Measurements from ENCODE around the gene ZFAND4.
A peak's percentile ranks its signal among the peaks of the same experiment; 100 is the strongest.
"Not testable (repeated sequence)": the region's sequence is repeated elsewhere in the genome, so short reads cannot be mapped to it uniquely, and the experiment has no call there.

The ZFAND4 gene

GRCh38 chr10:45640049-45640448 is 32.5 kb downstream of the ZFAND4 start:
- no peak for DNase-seq

- no peak for DNase-seq
These were observed 45.0 kb downstream of the ZFAND4 start for GRCh38 chr10:45627412-45628048.

DNA sequence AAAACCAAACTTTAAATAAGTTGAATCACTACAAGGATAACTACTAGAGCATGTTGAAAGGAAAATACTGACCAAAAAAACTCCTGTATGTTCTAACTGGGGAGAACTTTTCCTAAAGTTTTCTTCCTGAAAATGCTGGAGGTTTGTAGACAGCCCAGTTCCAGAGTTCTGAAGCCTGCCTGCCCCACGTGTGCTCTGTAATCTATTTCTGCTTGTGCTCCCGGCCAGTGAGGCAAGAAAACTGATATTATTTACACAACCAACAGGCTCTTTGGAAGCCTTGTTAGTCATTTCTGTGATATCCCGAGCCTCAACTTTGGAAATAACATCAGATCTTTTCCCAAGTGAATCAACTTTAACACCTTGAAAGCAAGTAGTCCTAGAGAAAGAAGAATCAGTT is 46.7 kb downstream of the ZFAND4 start:
- DNase-seq = no peak

DNA sequence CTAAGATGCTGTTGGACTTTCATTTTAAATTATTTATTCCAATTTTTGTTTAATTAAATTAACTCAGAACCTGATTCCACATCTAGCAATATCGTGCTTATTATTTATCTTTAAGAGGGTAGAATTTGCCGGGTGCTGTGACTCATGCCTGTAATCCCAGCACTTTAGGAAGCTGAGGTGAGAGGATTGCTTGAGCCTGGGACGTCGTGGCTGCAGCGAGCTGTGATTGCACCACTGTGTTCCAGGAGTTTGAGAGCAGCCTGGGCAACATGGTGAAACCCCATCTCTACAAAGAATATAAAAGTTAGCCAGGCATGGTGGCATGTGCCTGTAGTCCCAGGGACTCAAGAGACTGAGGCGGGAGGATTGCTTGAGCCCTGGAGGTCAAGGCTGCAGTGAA is 47.8 kb downstream of the ZFAND4 start:
- DNase-seq = no peak

- DNase-seq = no peak
These were observed 57.7 kb downstream of the ZFAND4 start for GRCh38 chr10:45614869-45615268.

GRCh38 chr10:45612741-45613140 is 59.8 kb downstream of the ZFAND4 start:
- DNase-seq = no peak

DNA sequence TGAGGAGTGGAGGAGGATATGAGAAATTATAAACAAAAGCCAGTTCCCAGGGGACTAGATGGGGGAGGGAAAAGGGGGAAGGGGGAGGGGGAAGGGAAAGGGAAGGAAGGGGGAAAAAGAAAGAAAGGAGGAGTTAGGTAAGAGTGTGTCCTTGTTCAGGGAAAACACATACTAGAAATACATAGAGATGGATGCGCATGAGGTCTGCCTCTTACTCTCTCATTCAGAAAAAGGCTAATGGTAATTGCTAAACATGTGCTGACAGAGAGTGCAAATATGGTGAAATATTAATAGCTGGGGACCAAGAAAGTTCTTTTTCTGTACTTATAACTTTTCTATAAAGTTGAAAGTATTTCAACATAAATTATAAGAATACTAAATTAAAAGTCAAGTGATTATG is 64.5 kb downstream of the ZFAND4 start:
- no peak for DNase-seq

GRCh38 chr10:45607276-45607675 is 65.3 kb downstream of the ZFAND4 start:
- no peak for DNase-seq

GRCh38 chr10:45602836-45603235 is 69.7 kb downstream of the ZFAND4 start:
- DNase-seq = no peak

DNA sequence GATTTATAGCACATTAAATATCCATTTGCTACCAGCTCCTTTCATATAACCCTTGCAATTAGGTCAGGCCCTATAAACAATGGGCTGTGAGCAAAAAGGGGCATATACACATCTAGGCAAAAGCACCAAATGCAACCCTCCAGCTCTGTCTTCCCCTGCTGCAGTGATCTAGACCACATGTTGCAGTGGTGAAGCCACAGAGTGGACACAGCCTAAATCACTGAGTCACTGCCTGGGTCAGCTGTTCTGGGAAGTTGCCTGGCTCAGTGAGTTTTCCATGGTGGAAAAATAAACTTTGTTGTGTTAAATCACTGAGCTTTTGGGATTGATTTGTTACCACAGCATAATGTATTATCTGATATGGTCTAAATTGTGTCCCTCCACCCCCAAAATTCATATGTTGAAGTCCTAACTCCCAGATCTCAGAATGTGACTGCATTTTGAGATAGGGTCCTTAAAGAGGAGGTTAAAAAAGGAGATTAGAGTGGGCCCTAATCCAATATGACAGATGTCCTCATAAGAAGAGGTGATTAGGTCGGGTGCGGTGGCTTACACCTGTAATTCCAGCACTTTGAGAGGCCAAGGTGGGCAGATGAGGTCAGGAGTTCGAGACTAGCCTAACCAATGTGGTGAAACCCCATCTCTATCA is 70.4 kb downstream of the ZFAND4 start:
- no peak for DNase-seq

DNA sequence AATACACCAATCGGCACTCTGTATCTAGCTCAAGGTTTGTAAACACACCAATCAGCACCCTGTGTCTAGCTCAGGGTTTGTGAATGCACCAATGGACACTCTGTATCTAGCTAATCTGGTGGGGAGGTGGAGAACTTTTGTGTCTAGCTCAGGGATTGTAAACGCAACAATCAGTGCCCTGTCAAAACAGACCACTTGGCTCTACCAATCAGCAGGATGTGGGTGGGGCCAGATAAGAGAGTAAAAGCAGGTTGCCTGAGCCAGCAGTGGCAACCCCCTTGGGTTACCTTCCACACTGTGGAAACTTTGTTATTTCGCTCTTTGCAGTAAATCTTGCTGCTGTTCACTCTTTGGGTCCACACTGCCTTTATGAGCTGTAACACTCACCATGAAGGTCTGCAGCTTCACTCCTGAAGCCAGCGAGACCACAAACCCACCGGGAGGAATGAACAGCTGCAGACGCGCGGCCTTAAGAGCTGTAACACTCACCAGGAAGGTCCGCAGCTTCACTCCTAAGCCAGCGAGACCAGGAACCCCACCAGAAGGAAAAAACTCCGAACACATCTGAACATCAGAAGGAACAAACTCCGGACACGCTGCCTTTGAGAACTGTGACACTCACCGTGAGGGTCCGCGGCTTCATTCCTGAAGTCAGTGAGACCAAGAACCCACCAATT is 71.2 kb downstream of the ZFAND4 start:
- DNase-seq = not testable (repeated sequence)

GRCh38 chr10:45600337-45601253 is 72.0 kb downstream of the ZFAND4 start:
- DNase-seq = not testable (repeated sequence)

DNA sequence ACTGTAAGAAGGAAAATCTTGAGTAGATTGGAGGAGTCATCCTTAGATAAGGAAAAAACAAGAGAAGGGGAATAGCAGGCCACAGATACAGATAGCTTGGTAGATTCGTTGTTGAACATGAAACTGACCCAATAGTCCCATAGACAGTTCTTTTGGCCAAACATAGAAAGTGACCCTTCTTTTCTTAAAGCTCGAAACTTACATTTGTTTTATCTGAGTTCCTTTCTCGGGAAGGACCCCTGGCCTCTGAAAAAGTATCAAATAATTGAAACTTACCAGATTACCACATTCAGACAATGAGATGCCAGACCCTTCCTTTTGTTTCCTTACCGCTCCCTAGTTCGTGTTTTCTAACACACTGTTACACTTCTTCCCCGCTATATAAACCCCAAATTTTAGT is 72.9 kb downstream of the ZFAND4 start:
- no peak for DNase-seq

- DNase-seq = no peak
These were observed 73.5 kb downstream of the ZFAND4 start for GRCh38 chr10:45599021-45599603.

GRCh38 chr10:45596526-45596925 is 76.0 kb downstream of the ZFAND4 start:
- DNase-seq = no peak

DNA sequence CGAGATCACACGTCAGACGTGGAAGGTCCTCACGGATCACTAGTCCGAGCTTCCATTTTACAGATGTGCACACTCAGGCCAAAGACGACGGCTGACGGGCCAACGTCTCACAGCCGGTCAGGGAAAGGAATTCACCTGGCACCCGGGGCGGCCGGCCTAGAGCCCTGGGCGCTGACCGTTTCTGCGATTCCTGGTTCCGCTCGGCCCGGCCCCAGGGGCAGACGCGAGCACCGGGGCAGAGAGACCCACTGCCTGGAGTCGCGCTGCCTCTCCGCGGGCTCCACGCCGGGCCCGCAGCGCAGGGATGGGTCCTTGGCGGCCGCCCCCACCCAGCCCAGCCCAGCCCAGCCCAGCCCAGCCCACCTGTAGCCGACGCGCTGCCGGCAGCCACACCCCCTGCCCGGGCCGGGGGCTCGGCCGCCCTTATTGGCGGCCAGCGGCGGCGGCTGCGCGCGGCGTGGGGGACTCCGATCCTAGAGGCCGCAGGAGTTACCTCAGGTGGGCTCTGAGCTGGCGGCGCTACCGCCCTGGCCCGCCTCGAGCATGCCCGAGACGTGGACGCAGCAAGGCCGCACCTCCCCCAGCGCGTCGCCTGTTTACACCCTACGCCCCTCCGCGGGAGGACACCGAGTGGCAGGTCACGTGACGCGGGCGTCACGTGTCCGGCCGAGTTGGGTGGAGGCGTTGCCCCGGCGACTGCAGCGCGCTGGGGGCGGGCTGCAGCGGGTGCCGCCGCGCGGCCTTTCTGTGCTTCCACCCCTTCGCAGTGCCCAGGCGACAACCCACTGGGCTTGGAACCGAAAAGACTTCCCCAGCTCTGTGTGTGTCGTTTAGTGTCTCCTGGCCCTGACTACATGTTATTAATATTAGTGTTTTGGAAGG is 78.1 kb downstream of the ZFAND4 start:
- DNase-seq = peak; percentile 87 to 89

GRCh38 chr10:45593938-45594275 is 78.7 kb downstream of the ZFAND4 start:
- no peak for DNase-seq

- DNase-seq = peak in 1 of 2 donors; percentile 28
These were observed 79.6 kb downstream of the ZFAND4 start for GRCh38 chr10:45592926-45593325.

- DNase-seq = no peak
These were observed 80.1 kb downstream of the ZFAND4 start for GRCh38 chr10:45592432-45592831.

DNA sequence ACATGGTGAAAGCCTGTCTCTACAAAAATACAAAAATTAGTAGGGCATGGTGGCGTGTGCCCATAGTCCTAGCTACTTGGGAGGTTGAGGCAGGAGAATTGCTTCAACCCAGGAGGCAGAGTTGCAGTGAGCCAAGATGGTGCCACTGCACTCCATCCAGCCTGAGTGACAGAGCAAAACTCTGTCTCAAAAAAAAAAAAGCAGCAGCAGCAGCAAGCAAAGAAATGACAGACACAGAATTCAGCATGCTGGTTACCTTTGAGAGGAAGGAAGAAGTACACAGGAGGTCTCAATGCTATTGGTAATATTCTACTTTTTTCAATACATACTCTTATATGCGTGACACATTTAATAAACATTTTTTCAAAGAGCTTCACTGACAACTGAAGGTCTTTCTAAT is 81.3 kb downstream of the ZFAND4 start:
- DNase-seq = no peak

DNA sequence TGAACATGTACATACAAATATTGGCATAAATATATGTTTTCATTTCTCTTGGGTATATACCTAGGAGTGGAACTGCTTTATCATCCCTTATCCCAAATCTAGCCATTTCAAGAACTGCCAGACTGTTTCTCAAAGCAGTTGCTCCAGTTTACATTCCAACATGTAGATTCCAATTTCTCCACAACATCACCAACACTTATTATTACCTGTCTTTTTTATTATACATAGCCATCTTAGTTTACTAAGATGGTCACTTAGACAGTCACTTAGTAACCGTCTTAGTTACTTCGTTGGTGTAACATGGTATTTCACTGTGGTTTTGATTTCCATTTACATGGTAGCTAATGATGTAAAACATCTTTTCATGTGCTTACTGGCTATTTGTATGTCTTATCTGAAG is 82.7 kb downstream of the ZFAND4 start:
- DNase-seq = no peak

GRCh38 chr10:45589009-45589408 is 83.6 kb downstream of the ZFAND4 start:
- no peak for DNase-seq
